Sigmoid colon (tissue), 7 donors: ENCODE measurements around the gene CCDC192. TPM values are rescaled to one million over a fixed set of nuclear protein-coding genes. Genes with fewer than 3 reads are reported as not detected.
"Not testable (repeated sequence)": the region's sequence is repeated elsewhere in the genome, so short reads cannot be mapped to it uniquely, and the experiment has no call there.

Source experiments
- DNase-seq: peaks from one replicate; pipeline ENCODE4 v3.0.0-alpha.2; 2019
- H3K27ac ChIP-seq, 4 donors: fragments of 200-600 bp; sonication (generic); one replicate each; pipeline ENCODE4 v1.5.1; 2016 to 2019; ENCODE audit warnings: mild to moderate bottlenecking in 1 of 4
- H3K27me3 ChIP-seq, 3 donors: fragments of 200-600 bp; sonication (generic); one replicate each; pipeline ENCODE4 v1.5.1; 2019; ENCODE audit warnings: mild to moderate bottlenecking in 1 of 3
- H3K36me3 ChIP-seq, 4 donors: fragments of 200-600 bp; sonication (generic); one replicate each; pipeline ENCODE4 v1.5.1; 2016 to 2019
- H3K4me1 ChIP-seq, 4 donors: fragments of 200-600 bp; sonication (generic); one replicate each; pipeline ENCODE4 v1.5.1; 2017 to 2019
- H3K4me3 ChIP-seq, 4 donors: fragments of 200-600 bp; sonication (generic); one replicate each; pipeline ENCODE4 v1.5.1; 2017 to 2019; ENCODE audit warnings: mild to moderate bottlenecking in 2 of 4, moderate library complexity in 1 of 4
- H3K9me3 ChIP-seq, 4 donors: fragments of 200-600 bp in 3 of 4; sonication (generic) in 3 of 4; one replicate each; pipeline versions ENCODE4 v1.5.1 to v1.6.1; 2013 to 2019
- EP300 ChIP-seq, 4 donors: sonication (generic); formaldehyde crosslinking; IDR thresholded peaks; one replicate each; pipeline ENCODE4 v1.6.1; 2017; ENCODE audit warnings: antibody characterized with exemption in 4 of 4
- POLR2A ChIP-seq, 2 donors: fragments of 450-650 bp; IDR thresholded peaks; one replicate each; pipeline ENCODE4 v1.6.1; 2016; ENCODE audit warnings: antibody characterized with exemption in 2 of 2, mild to moderate bottlenecking in 2 of 2, moderate library complexity in 2 of 2
- POLR2AphosphoS5 ChIP-seq, 4 donors: sonication (generic); formaldehyde crosslinking; IDR thresholded peaks; one replicate each; pipeline ENCODE4 v1.6.1; 2017; ENCODE audit warnings: antibody characterized with exemption in 4 of 4
- WGBS, 2 donors: extraction: QIAGEN DNeasy Blood & Tissue Kit; methylation state at CpG; one replicate each; pipeline ENCODE4 v1.1.7; 2013; 5-methylcytosine and 5-hydroxymethylcytosine counted together
- intact Hi-C: fragments of 100-400 bp; cut with DNase I; formaldehyde crosslinking; loops from one replicate; pipeline ENCODE4 v1.15.1; 2023
- polyA plus RNA-seq, 3 donors: library from polyadenylated mRNA; stranded (reverse); fragments of 200-250 nt; gene quantifications; one replicate each; pipeline ENCODE4 v1.2.3, GENCODE V29; 2013
- total RNA-seq, 4 donors: library from RNA; depleted of rRNA; stranded (reverse); fragments of >200 nt; gene quantifications; one replicate each; pipeline ENCODE4 v1.1.0, GENCODE V29; 2016
- TF ChIP-seq, protein P1 (sequence below), 4 experiments: fragments of 450-650 bp in 3 of 4; fragments of 200-600 bp in 1 of 4; IDR thresholded peaks; one replicate each; pipeline ENCODE4 v1.5.1; 2016 to 2019; ENCODE audit warnings: antibody characterized with exemption in 4 of 4, mild to moderate bottlenecking in 3 of 4, moderate library complexity in 2 of 4
- donor health status: healthy with polysubstance abuse.
- donor health status: Bipolar disorder and iron deficiency.
- donor health status: healthy.

CCDC192 gene
- total and polyA plus RNA-seq, 7 donors: 0.36 to 2.4 TPM; not detected in 5

DNA sequence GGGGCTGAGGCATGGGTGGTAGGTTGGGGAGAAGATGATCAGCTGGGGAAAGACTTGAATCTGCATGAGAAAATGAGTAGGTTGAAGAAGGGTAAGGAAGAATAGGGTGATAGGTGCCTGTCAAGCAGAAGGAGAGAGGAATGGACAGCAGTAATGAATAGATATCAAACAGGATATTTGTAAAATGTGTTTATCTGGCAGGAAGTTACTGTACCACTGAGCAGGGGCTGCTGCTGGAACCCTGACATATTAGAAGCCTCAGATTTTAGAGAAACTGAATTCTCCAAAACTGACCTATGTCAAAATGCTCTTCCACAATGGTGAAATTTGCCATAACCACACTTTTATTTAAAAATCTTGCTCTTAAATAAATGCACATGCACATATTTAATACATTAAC lies 41.0 kb downstream of the CCDC192 start:
- Histone ChIP-seq H3K27me3 (no peaks in the 10 kb centered on the region), H3K9me3 (no peaks in the 10 kb centered on the region), H3K27ac (no peak overlapping the region), H3K4me1 (no peaks in the 10 kb centered on the region), H3K4me3 (no peak overlapping the region), H3K36me3 (no peaks in the 10 kb centered on the region)
- TF ChIP-seq POLR2A (IDR thresholded peaks at IDR 0.05) (no peak), EP300 (IDR thresholded peaks at IDR 0.05) (no peak)
- TF ChIP-seq, protein P1, sequence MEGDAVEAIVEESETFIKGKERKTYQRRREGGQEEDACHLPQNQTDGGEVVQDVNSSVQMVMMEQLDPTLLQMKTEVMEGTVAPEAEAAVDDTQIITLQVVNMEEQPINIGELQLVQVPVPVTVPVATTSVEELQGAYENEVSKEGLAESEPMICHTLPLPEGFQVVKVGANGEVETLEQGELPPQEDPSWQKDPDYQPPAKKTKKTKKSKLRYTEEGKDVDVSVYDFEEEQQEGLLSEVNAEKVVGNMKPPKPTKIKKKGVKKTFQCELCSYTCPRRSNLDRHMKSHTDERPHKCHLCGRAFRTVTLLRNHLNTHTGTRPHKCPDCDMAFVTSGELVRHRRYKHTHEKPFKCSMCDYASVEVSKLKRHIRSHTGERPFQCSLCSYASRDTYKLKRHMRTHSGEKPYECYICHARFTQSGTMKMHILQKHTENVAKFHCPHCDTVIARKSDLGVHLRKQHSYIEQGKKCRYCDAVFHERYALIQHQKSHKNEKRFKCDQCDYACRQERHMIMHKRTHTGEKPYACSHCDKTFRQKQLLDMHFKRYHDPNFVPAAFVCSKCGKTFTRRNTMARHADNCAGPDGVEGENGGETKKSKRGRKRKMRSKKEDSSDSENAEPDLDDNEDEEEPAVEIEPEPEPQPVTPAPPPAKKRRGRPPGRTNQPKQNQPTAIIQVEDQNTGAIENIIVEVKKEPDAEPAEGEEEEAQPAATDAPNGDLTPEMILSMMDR (IDR thresholded peaks at IDR 0.05): no peak
- no peak for DNase-seq
- intact Hi-C loops: no loop called here

DNA sequence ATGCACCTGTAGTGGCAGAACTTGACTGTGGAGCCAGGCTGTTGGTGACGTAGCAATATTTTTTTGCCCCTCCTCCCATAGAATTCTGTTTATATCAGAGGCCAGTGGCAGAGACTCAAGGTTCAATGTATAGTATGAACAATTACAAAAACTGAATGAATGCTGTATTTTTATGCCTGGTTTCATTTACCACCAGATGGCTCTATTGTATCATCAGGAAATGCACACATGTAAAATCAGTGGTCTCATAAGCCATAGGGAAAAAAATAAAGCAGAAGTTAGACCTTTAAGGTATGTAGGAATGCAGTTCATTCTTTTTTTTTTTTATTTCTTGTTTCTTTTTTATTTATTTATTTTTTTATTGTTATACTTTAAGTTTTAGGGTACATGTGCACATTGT lies 43.6 kb downstream of the CCDC192 start:
- no peak for TF ChIP-seq POLR2A (IDR thresholded peaks at IDR 0.05)
- TF ChIP-seq, protein P1 (IDR thresholded peaks at IDR 0.05): peak; percentile 11 to 64 (median 37)
- TF ChIP-seq EP300 (IDR thresholded peaks at IDR 0.05): no peak
- no peak for TF ChIP-seq POLR2AphosphoS5 (IDR thresholded peaks at IDR 0.05)
- no peak for DNase-seq
- no peaks in the 10 kb centered on the region for H3K27me3 ChIP-seq
- H3K9me3 ChIP-seq: no peaks in the 10 kb centered on the region
- no peak overlapping the region for H3K27ac ChIP-seq
- no peaks in the 10 kb centered on the region for H3K4me1 ChIP-seq
- intact Hi-C loops: loop anchor here (1.0 kb wide), 1 partner anchor 455 kb away; no protein-coding TSS in a partner anchor
- 19 to 59% methylated on average over 1 of the region's 1 CpG for WGBS, 2 donors
- no peak overlapping the region for H3K4me3 ChIP-seq
- no peaks in the 10 kb centered on the region for H3K36me3 ChIP-seq

DNA sequence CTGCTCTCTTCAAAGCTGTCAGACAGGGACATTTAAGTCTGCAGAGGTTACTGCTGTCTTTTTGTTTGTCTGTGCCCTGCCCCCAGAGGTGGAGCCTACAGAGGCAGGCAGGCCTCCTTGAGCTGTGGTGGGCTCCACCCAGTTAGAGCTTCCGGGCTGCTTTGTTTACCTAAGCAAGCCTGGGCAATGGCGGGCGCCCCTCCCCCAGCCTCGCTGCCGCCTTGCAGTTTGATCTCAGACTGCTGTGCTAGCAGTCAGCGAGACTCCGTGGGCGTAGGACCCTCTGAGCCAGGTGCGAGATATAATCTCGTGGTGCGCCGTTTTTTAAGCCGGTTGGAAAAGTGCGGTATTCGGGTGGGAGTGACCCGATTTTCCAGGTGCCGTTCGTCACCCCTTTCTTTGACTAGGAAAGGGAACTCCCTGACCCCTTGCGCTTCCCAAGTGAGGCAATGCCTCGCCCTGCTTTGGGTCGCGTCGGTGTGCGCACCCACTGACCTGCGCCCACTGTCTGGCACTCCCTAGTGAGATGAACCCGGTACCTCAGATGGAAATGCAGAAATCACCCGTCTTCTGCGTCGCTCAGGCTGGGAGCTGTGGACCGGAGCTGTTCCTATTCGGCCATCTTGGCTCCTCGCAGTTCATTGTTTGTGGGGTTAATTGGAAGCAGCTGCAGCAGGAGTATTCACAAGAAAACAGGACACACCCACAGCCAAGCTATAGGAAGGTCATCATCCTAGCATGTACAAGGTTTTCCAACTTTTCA lies 49.5 kb downstream of the CCDC192 start:
- H3K4me3 ChIP-seq, H3K9me3 ChIP-seq, DNase-seq, H3K27me3 ChIP-seq, H3K36me3 ChIP-seq: not testable (repeated sequence)
- WGBS, 2 donors: 82 to 87% methylated on average over 32 of the region's 32 CpGs
- intact Hi-C loops: loop anchor here (10.0 kb wide), 1 partner anchor 122 kb away; no protein-coding TSS in a partner anchor
- H3K4me1 ChIP-seq: peaks cover 0 to 10% (median 3%) of the 10 kb centered on the region in 4 donors
- peak overlapping the region in 1 of 4 donors; percentile 52 for H3K27ac ChIP-seq

DNA sequence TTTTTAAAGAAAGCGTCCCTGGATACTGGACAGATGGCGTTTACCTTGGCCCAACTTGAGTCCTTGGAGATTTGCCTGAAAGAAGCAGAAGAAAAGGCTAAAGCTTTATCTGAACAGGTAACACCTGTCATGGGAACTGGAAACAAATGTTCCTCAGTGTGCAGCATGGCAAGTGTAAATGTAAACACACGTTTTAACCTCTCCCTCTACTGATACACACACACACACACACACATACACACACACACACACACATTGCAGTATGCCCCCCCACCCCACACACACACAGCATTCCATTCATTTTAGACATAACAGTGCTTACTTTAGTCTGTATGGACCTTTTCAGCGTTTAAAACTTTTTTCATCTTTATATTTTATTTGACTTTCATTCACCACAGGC lies 51.1 kb downstream of the CCDC192 start:
- Histone ChIP-seq H3K4me1 (peaks cover 0 to 20% (median 9%) of the 10 kb centered on the region in 4 donors), H3K27me3 (no peaks in the 10 kb centered on the region), H3K27ac (peak overlapping the region in 1 of 4 donors; percentile 52), H3K9me3 (no peaks in the 10 kb centered on the region), H3K4me3 (no peak overlapping the region), H3K36me3 (no peaks in the 10 kb centered on the region)
- WGBS, 2 donors: 13 to 50% methylated on average over 4 of the region's 4 CpGs
- intact Hi-C loops: loop anchor here (10.0 kb wide), 1 partner anchor 121 kb away; no protein-coding TSS in a partner anchor
- TF ChIP-seq POLR2AphosphoS5 (IDR thresholded peaks at IDR 0.05): no peak
- TF ChIP-seq, protein P1 (IDR thresholded peaks at IDR 0.05): no peak
- TF ChIP-seq POLR2A (IDR thresholded peaks at IDR 0.05): no peak
- no peak for TF ChIP-seq EP300 (IDR thresholded peaks at IDR 0.05)
- DNase-seq: no peak

DNA sequence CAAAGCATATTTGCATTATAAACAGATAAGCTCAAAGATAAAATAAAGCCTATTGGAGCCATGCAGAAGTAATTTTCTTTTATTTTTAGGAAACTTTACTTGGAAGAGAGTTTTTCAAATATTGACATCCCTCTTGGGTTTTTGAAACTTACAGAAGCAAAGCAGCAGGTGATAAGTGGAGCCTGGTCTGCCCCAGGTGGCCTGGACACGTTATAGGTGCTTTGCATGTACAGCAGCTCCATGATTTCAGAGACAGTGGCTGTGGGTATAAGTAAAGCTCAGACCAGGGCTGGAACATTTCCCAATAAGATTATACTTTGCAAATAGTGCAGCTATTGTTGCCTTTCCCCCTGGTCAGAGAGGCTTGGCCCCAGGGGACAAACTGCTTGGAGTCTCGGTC lies 51.5 kb downstream of the CCDC192 start:
- no peaks in the 10 kb centered on the region for H3K27me3 ChIP-seq
- DNase-seq: no peak
- TF ChIP-seq POLR2AphosphoS5 (IDR thresholded peaks at IDR 0.05): no peak
- no peak for TF ChIP-seq POLR2A (IDR thresholded peaks at IDR 0.05)
- TF ChIP-seq EP300 (IDR thresholded peaks at IDR 0.05): no peak
- TF ChIP-seq, protein P1 (IDR thresholded peaks at IDR 0.05): no peak
- no peaks in the 10 kb centered on the region for H3K9me3 ChIP-seq
- 37 to 71% methylated on average over 2 of the region's 2 CpGs for WGBS, 2 donors
- H3K27ac ChIP-seq: peak overlapping the region in 1 of 4 donors; percentile 52
- no peak overlapping the region for H3K4me3 ChIP-seq
- no peaks in the 10 kb centered on the region for H3K36me3 ChIP-seq
- intact Hi-C loops: loop anchor here (10.0 kb wide), 1 partner anchor 120 kb away; no protein-coding TSS in a partner anchor
- H3K4me1 ChIP-seq: peaks cover 0 to 23% (median 9%) of the 10 kb centered on the region in 4 donors
